Immature natural killer cell (primary cell): ENCODE measurements around the gene CASD1. TPM values are rescaled to one million over a fixed set of nuclear protein-coding genes. Genes with fewer than 3 reads are reported as not detected.

ENCODE experiments used
- DNase-seq, 3 donors: peaks; one replicate each; pipeline ENCODE4 v3.0.0; 2022; ENCODE audit warnings: mixed read lengths in 1 of 3
- H3K27ac Mint-ChIP-seq, 6 donors: one replicate each; pipeline ENCODE4 v1.8.0; 2020; ENCODE audit warnings: mixed read lengths in 6 of 6, mild to moderate bottlenecking in 5 of 6, inconsistent platforms in 4 of 6, moderate library complexity in 3 of 6
- H3K27me3 Mint-ChIP-seq, 3 donors: one replicate each; pipeline ENCODE4 v1.8.0; 2020 to 2021; ENCODE audit warnings: low read depth in 3 of 3, mild to moderate bottlenecking in 3 of 3, mixed read lengths in 3 of 3, moderate library complexity in 3 of 3, inconsistent platforms in 1 of 3
- H3K36me3 Mint-ChIP-seq, 3 donors: one replicate each; pipeline ENCODE4 v1.8.0; 2020; ENCODE audit warnings: mixed read lengths in 3 of 3, inconsistent platforms in 2 of 3, mild to moderate bottlenecking in 2 of 3
- H3K4me1 Mint-ChIP-seq, 2 donors: one replicate each; pipeline ENCODE4 v1.8.0; 2020; ENCODE audit warnings: inconsistent platforms in 2 of 2, mild to moderate bottlenecking in 2 of 2, mixed read lengths in 2 of 2, moderate library complexity in 1 of 2
- H3K4me3 Mint-ChIP-seq, 5 donors: one replicate each; pipeline ENCODE4 v1.8.0; 2020; ENCODE audit warnings: mild to moderate bottlenecking in 5 of 5, mixed read lengths in 5 of 5, inconsistent platforms in 3 of 5, moderate library complexity in 3 of 5
- H3K9me3 Mint-ChIP-seq, 6 donors: one replicate each; pipeline ENCODE4 v1.8.0; 2020; ENCODE audit warnings: mild to moderate bottlenecking in 6 of 6, mixed read lengths in 6 of 6, inconsistent platforms in 4 of 6, moderate library complexity in 3 of 6
- polyA plus RNA-seq, 3 donors: library from polyadenylated mRNA; unstranded; fragments of 300-500 nt; fragmentation: Illumina TruSeq; gene quantifications; one replicate each; pipeline ENCODE4 v1.2.3, GENCODE V29; 2021

CASD1 gene
- polyA plus RNA-seq, 3 donors from 2014 or later: 16.1 to 26.7 (median 16.2) TPM

- H3K9me3 Mint-ChIP-seq: no peaks in the 10 kb centered on the region
- H3K36me3 Mint-ChIP-seq: peaks cover 11 to 33% (median 28%) of the 10 kb centered on the region in 3 donors
- no peaks in the 10 kb centered on the region for H3K27me3 Mint-ChIP-seq
- H3K27ac Mint-ChIP-seq: no peak overlapping the region
- H3K4me3 Mint-ChIP-seq: no peak overlapping the region
- H3K4me1 Mint-ChIP-seq: no peaks in the 10 kb centered on the region
- no peak for DNase-seq
Observed at GRCh38 chr7:94532676-94533075, 23.1 kb downstream of the CASD1 start.

- Mint-ChIP-seq H3K4me3 (no peak overlapping the region), H3K36me3 (peaks cover 11 to 35% (median 19%) of the 10 kb centered on the region in 3 donors), H3K27me3 (no peaks in the 10 kb centered on the region), H3K4me1 (no peaks in the 10 kb centered on the region), H3K27ac (no peak overlapping the region), H3K9me3 (no peaks in the 10 kb centered on the region)
- no peak for DNase-seq
Observed at GRCh38 chr7:94540428-94540827, 30.8 kb downstream of the CASD1 start.

- H3K4me1 Mint-ChIP-seq: no peaks in the 10 kb centered on the region
- H3K36me3 Mint-ChIP-seq: peaks cover 4 to 31% (median 9%) of the 10 kb centered on the region in 3 donors
- no peak overlapping the region for H3K27ac Mint-ChIP-seq
- peaks cover 0 to 2% (median 0%) of the 10 kb centered on the region in 3 donors for H3K27me3 Mint-ChIP-seq
- no peaks in the 10 kb centered on the region for H3K9me3 Mint-ChIP-seq
- no peak for DNase-seq
- H3K4me3 Mint-ChIP-seq: no peak overlapping the region
Observed at GRCh38 chr7:94547126-94547525, 37.5 kb downstream of the CASD1 start.

- H3K27ac Mint-ChIP-seq: peak overlapping the region in 1 of 6 donors; percentile 9
- H3K9me3 Mint-ChIP-seq: no peaks in the 10 kb centered on the region
- DNase-seq: no peak
- peaks cover 0 to 3% (median 0%) of the 10 kb centered on the region in 3 donors for H3K27me3 Mint-ChIP-seq
- peaks cover 18 to 30% (median 27%) of the 10 kb centered on the region in 3 donors for H3K36me3 Mint-ChIP-seq
- no peaks in the 10 kb centered on the region for H3K4me1 Mint-ChIP-seq
- no peak overlapping the region for H3K4me3 Mint-ChIP-seq
Observed at GRCh38 chr7:94556028-94556427, 46.4 kb downstream of the CASD1 start.

- no peak for DNase-seq
- H3K4me1 Mint-ChIP-seq: no peaks in the 10 kb centered on the region
- no peak overlapping the region for H3K27ac Mint-ChIP-seq
- peaks cover 0 to 3% (median 0%) of the 10 kb centered on the region in 3 donors for H3K27me3 Mint-ChIP-seq
- H3K4me3 Mint-ChIP-seq: no peak overlapping the region
- H3K9me3 Mint-ChIP-seq: no peaks in the 10 kb centered on the region
- peaks cover 18 to 27% (median 26%) of the 10 kb centered on the region in 3 donors for H3K36me3 Mint-ChIP-seq
Observed at GRCh38 chr7:94557215-94557614, 47.6 kb downstream of the CASD1 start.

GRCh38 chr7:94559972-94560371, 50.4 kb downstream of the CASD1 start:
- Mint-ChIP-seq H3K9me3 (no peaks in the 10 kb centered on the region), H3K4me1 (no peaks in the 10 kb centered on the region), H3K4me3 (no peak overlapping the region), H3K27me3 (no peaks in the 10 kb centered on the region), H3K27ac (no peak overlapping the region), H3K36me3 (peaks cover 10 to 24% (median 23%) of the 10 kb centered on the region in 3 donors)
- DNase-seq: no peak

GRCh38 chr7:94561841-94562514, 52.4 kb downstream of the CASD1 start:
- Mint-ChIP-seq H3K4me1 (no peaks in the 10 kb centered on the region), H3K27ac (no peak overlapping the region), H3K27me3 (peaks cover 0 to 2% (median 0%) of the 10 kb centered on the region in 3 donors), H3K4me3 (no peak overlapping the region), H3K9me3 (no peaks in the 10 kb centered on the region), H3K36me3 (peaks cover 5 to 19% (median 16%) of the 10 kb centered on the region in 3 donors)
- no peak for DNase-seq

- no peak overlapping the region for H3K4me3 Mint-ChIP-seq
- no peaks in the 10 kb centered on the region for H3K4me1 Mint-ChIP-seq
- DNase-seq: no peak
- H3K36me3 Mint-ChIP-seq: peaks cover 5 to 19% (median 16%) of the 10 kb centered on the region in 3 donors
- no peak overlapping the region for H3K27ac Mint-ChIP-seq
- H3K9me3 Mint-ChIP-seq: no peaks in the 10 kb centered on the region
- H3K27me3 Mint-ChIP-seq: peaks cover 0 to 2% (median 0%) of the 10 kb centered on the region in 3 donors
Observed at GRCh38 chr7:94562525-94562924, 52.9 kb downstream of the CASD1 start.

- Mint-ChIP-seq H3K27ac (no peak overlapping the region), H3K9me3 (no peaks in the 10 kb centered on the region), H3K27me3 (peaks cover 0 to 2% (median 0%) of the 10 kb centered on the region in 3 donors)
Observed at GRCh38 chr7:94565247-94565894, 55.8 kb downstream of the CASD1 start.

GRCh38 chr7:94567396-94567795, 57.8 kb downstream of the CASD1 start:
- Mint-ChIP-seq H3K27ac (no peak overlapping the region), H3K36me3 (peaks cover 19 to 42% (median 24%) of the 10 kb centered on the region in 3 donors), H3K4me3 (no peak overlapping the region), H3K27me3 (peaks cover 0 to 2% (median 0%) of the 10 kb centered on the region in 3 donors), H3K9me3 (peaks cover 0 to 3% (median 0%) of the 10 kb centered on the region in 6 donors), H3K4me1 (no peaks in the 10 kb centered on the region)
- no peak for DNase-seq

More at GRCh38 chr7:94565247-94565894, 55.8 kb downstream of the CASD1 start:
- DNase-seq: no peak
- Mint-ChIP-seq H3K4me3 (no peak overlapping the region), H3K4me1 (no peaks in the 10 kb centered on the region), H3K36me3 (peaks cover 13 to 28% (median 17%) of the 10 kb centered on the region in 3 donors)

GRCh38 chr7:94571816-94572215, 62.2 kb downstream of the CASD1 start:
- peaks cover 14 to 27% (median 22%) of the 10 kb centered on the region in 6 donors for H3K9me3 Mint-ChIP-seq
- no peaks in the 10 kb centered on the region for H3K27me3 Mint-ChIP-seq
- no peaks in the 10 kb centered on the region for H3K4me1 Mint-ChIP-seq
- DNase-seq: no peak
- no peak overlapping the region for H3K27ac Mint-ChIP-seq
- H3K4me3 Mint-ChIP-seq: no peak overlapping the region
- H3K36me3 Mint-ChIP-seq: peaks cover 45 to 73% (median 54%) of the 10 kb centered on the region in 3 donors

GRCh38 chr7:94575646-94576045, 66.0 kb downstream of the CASD1 start:
- Mint-ChIP-seq H3K4me3 (no peak overlapping the region), H3K27me3 (no peaks in the 10 kb centered on the region), H3K4me1 (no peaks in the 10 kb centered on the region), H3K27ac (no peak overlapping the region), H3K9me3 (peaks cover 14 to 27% (median 22%) of the 10 kb centered on the region in 6 donors), H3K36me3 (peaks cover 58 to 83% (median 70%) of the 10 kb centered on the region in 3 donors)
- no peak for DNase-seq

- Mint-ChIP-seq H3K36me3 (peaks cover 57 to 85% (median 75%) of the 10 kb centered on the region in 3 donors), H3K4me1 (no peaks in the 10 kb centered on the region), H3K4me3 (no peak overlapping the region), H3K27me3 (no peaks in the 10 kb centered on the region), H3K27ac (no peak overlapping the region), H3K9me3 (peaks cover 14 to 27% (median 22%) of the 10 kb centered on the region in 6 donors)
- no peak for DNase-seq
Observed at GRCh38 chr7:94576316-94576715, 66.7 kb downstream of the CASD1 start.

- peaks cover 14 to 25% (median 22%) of the 10 kb centered on the region in 6 donors for H3K9me3 Mint-ChIP-seq
- H3K36me3 Mint-ChIP-seq: peaks cover 56 to 85% (median 75%) of the 10 kb centered on the region in 3 donors
- no peak for DNase-seq
- no peaks in the 10 kb centered on the region for H3K27me3 Mint-ChIP-seq
- H3K27ac Mint-ChIP-seq: no peak overlapping the region
- no peaks in the 10 kb centered on the region for H3K4me1 Mint-ChIP-seq
- H3K4me3 Mint-ChIP-seq: no peak overlapping the region
Observed at GRCh38 chr7:94577357-94577756, 67.7 kb downstream of the CASD1 start.
